B cell (primary cell): ENCODE data around the gene SEM1. TPM values are rescaled to one million over a fixed set of nuclear protein-coding genes. Genes with fewer than 3 reads are reported as not detected.

ENCODE experiments used
- ATAC-seq: fragments of 200-7000 bp; cut with Tn5 transposase; one replicate; pipeline ENCODE4 v1.10.0; 2021; ENCODE audit warnings: low read depth, mild to moderate bottlenecking, moderate number of reproducible peaks, moderate library complexity
- CTCF ChIA-PET: fragments of 350-600 bp; sonication (Branson Sonifier 250); formaldehyde crosslinking; loops from one replicate; lab custom pipeline; 2021; ENCODE audit warnings: antibody characterized with exemption, inconsistent platforms; lab: Charles Lee
- POLR2A ChIA-PET: fragments of 350-600 bp; sonication (Branson Sonifier 250); formaldehyde crosslinking; loops from one replicate; lab custom pipeline; 2021; ENCODE audit warnings: antibody characterized with exemption; lab: Charles Lee
- DNase-seq: peaks from one replicate; pipeline ENCODE4 v3.0.0; 2013
- H2AFZ ChIP-seq: 2 replicates; pipeline ENCODE4 v1.6.1; 2012; ENCODE audit warnings: mild to moderate bottlenecking, low read depth, low read length; ENCODE audit not compliant: insufficient read depth, poor library complexity, severe bottlenecking
- H3K27ac ChIP-seq, 2 donors: 1 replicate in 1 of 2; 2 replicates in 1 of 2; pipeline ENCODE4 v1.5.1; 2012 to 2013; ENCODE audit warnings: low read length in 2 of 2, mild to moderate bottlenecking in 2 of 2, moderate library complexity in 1 of 2
- H3K27me3 ChIP-seq, 4 experiments: fragments of 200-600 bp in 1 of 4; sonication (generic) in 1 of 4; replicated peaks in 1 of 4; 1 replicate in 2 of 4; 2 replicates in 2 of 4; pipeline versions ENCODE4 v1.6.1 to v1.7.0; 2013 to 2016; ENCODE audit warnings: low read length in 3 of 4, mild to moderate bottlenecking in 2 of 4, mixed read lengths in 1 of 4, moderate library complexity in 1 of 4; ENCODE audit not compliant: insufficient read depth in 4 of 4, control insufficient read depth in 3 of 4; ENCODE audit errors: control extremely low read depth in 1 of 4
- H3K36me3 ChIP-seq, 2 experiments: replicated peaks in 1 of 2; 1 replicate in 1 of 2; 2 replicates in 1 of 2; pipeline versions ENCODE4 v1.6.1 to v1.7.1; 2013; ENCODE audit warnings: low read length in 1 of 2; ENCODE audit not compliant: insufficient read depth in 2 of 2, control insufficient read depth in 1 of 2; ENCODE audit errors: control extremely low read depth in 1 of 2, extremely low read depth in 1 of 2
- H3K4me1 ChIP-seq, 2 donors: fragments of 200-600 bp in 1 of 2; sonication (generic) in 1 of 2; 1 replicate in 1 of 2; 2 replicates in 1 of 2; pipeline versions ENCODE4 v1.5.1 to v1.6.1; 2013 to 2017; ENCODE audit warnings: low read length in 2 of 2; ENCODE audit not compliant: control insufficient read depth in 2 of 2, insufficient read depth in 2 of 2
- H3K4me2 ChIP-seq: replicated peaks from 2 replicates; pipeline ENCODE3; 2012; ENCODE audit warnings: mild to moderate bottlenecking, low read depth, low read length; ENCODE audit not compliant: poor library complexity, severe bottlenecking
- H3K4me3 ChIP-seq, 5 experiments: fragments of 200-600 bp in 1 of 5; sonication (generic) in 1 of 5; 1 replicate in 3 of 5; 2 replicates in 2 of 5; pipeline versions ENCODE4 v1.5.1 to v1.7.0; 2011 to 2016; ENCODE audit warnings: low read length in 4 of 5, mild to moderate bottlenecking in 4 of 5, low read depth in 2 of 5, control low read depth in 1 of 5, moderate library complexity in 1 of 5; ENCODE audit not compliant: insufficient read depth in 1 of 5; ENCODE audit errors: control extremely low read depth in 1 of 5, extremely low read depth in 1 of 5
- H3K79me2 ChIP-seq: fragments of 200-600 bp; sonication (generic); one replicate; pipeline ENCODE4 v1.6.0; 2016; ENCODE audit warnings: low read length; ENCODE audit not compliant: control insufficient read depth, insufficient read depth
- H3K9ac ChIP-seq: fragments of 200-600 bp; sonication (generic); 2 replicates; pipeline ENCODE4 v1.6.1; 2017; ENCODE audit warnings: mild to moderate bottlenecking, low read length, moderate library complexity
- H3K9me3 ChIP-seq, 3 donors: one replicate each; pipeline versions ENCODE4 v1.6.1 to v1.7.1; 2013; ENCODE audit warnings: low read length in 2 of 3; ENCODE audit not compliant: control insufficient read depth in 2 of 3, insufficient read depth in 1 of 3; ENCODE audit errors: control extremely low read depth in 1 of 3
- H4K20me1 ChIP-seq: 2 replicates; pipeline ENCODE4 v1.6.0; 2012; ENCODE audit warnings: mild to moderate bottlenecking, low read length; ENCODE audit not compliant: insufficient read depth, control insufficient read depth, poor library complexity, severe bottlenecking
- H3K27ac Mint-ChIP-seq: one replicate; pipeline ENCODE4 v1.8.0; 2021; ENCODE audit warnings: mixed read lengths
- H3K27me3 Mint-ChIP-seq: one replicate; pipeline ENCODE4 v1.8.0; 2021; ENCODE audit warnings: mixed read lengths
- H3K4me1 Mint-ChIP-seq: one replicate; pipeline ENCODE4 v1.8.0; 2021; ENCODE audit warnings: mixed read lengths
- H3K4me3 Mint-ChIP-seq: one replicate; pipeline ENCODE4 v1.8.0; 2021; ENCODE audit warnings: mixed read lengths
- H3K9me3 Mint-ChIP-seq: one replicate; pipeline ENCODE4 v1.8.0; 2022; ENCODE audit warnings: mixed read lengths; ENCODE audit not compliant: insufficient read depth
- CTCF ChIP-seq: fragments of 200-600 bp; IDR thresholded peaks from one replicate; pipeline ENCODE4 v1.8.0; 2022; ENCODE audit warnings: antibody characterized with exemption, mild to moderate bottlenecking
- EZH2 ChIP-seq: IDR thresholded peaks from 2 replicates; pipeline ENCODE4 v1.6.1; 2012; ENCODE audit warnings: borderline replicate concordance, low read depth, mild to moderate bottlenecking, moderate library complexity, low read length; ENCODE audit not compliant: insufficient read depth, poor library complexity, severe bottlenecking
- WGBS: methylation state at CpG from one replicate; pipeline ENCODE4 v1.1.5; 2013; ENCODE audit warnings: missing lambda C conversion rate; ENCODE audit not compliant: insufficient coverage; 5-methylcytosine and 5-hydroxymethylcytosine counted together
- intact Hi-C: fragments of 100-400 bp; cut with micrococcal nuclease; formaldehyde crosslinking; loops from one replicate; pipeline ENCODE4 v1.10.0; 2022
- polyA plus RNA-seq: library from polyadenylated mRNA; depleted of rRNA; stranded (reverse); fragments of >200 nt; gene quantifications from 2 replicates; pipeline ENCODE4 v1.2.3, GENCODE V29; 2012
- total RNA-seq, 2 donors: library from RNA; stranded (reverse); fragments of 120-200 nt in 1 of 2; gene quantifications; 1 replicate in 1 of 2; 2 replicates in 1 of 2; pipeline versions ENCODE4 v1.2.3 to v1.2.4, GENCODE V29; 2013 to 2022

SEM1 gene
- total and polyA plus RNA-seq, 2 donors (not counting 1 experiment from before 2014, with no cell fraction given): 6.0 to 30.3 TPM

GRCh38 chr7:96671854-96672253 is 37.8 kb downstream of the SEM1 start:
- H3K27me3 Mint-ChIP-seq: no peaks in the 10 kb centered on the region
- intact Hi-C loops: no loop called here

More at GRCh38 chr7:96671854-96672253, 37.8 kb downstream of the SEM1 start:
- no peak overlapping the region for H3K4me2 ChIP-seq
- peaks cover 4 to 5% of the 10 kb centered on the region in 2 experiments for H3K36me3 ChIP-seq
- no peak overlapping the region for H3K9ac ChIP-seq
- H3K79me2 ChIP-seq: no peaks in the 10 kb centered on the region
- no peak overlapping the region for H3K4me3 ChIP-seq
- POLR2A ChIA-PET: no interaction called here
- no peaks in the 10 kb centered on the region for H3K4me1 ChIP-seq
- no peak for ATAC-seq
- no peak overlapping the region for H2AFZ ChIP-seq
- TF ChIP-seq EZH2 (no peak), CTCF (no peak)
- H3K27me3 ChIP-seq: no peaks in the 10 kb centered on the region
- no peaks in the 10 kb centered on the region for H3K4me1 Mint-ChIP-seq
- no peak overlapping the region for H3K27ac ChIP-seq
- no peak for DNase-seq
- H4K20me1 ChIP-seq: peaks cover 4% of the 10 kb centered on the region
- CTCF ChIA-PET: no interaction called here
- no peak overlapping the region for H3K4me3 Mint-ChIP-seq
- no peaks in the 10 kb centered on the region for H3K9me3 ChIP-seq
- H3K27ac Mint-ChIP-seq: no peak overlapping the region
- 100% methylated on average over 1 of the region's 3 CpGs for WGBS
- no peaks in the 10 kb centered on the region for H3K9me3 Mint-ChIP-seq
